ENCODE measurements around the gene OR6K6. TPM values are rescaled to one million over a fixed set of nuclear protein-coding genes. Genes with fewer than 3 reads are reported as not detected.

Gene OR6K6
- total RNA-seq, 4 donors from 2014 or later: not detected

GRCh38 chr1:158771950-158772866, 17.7 kb downstream of the OR6K6 start, which contains the start of gene OR6N1:
Gene OR6N1, minus strand, starts transcription at chr1:158772195. Its CDS starts 5,513 bp downstream, at chr1:158766682.
- H3K27ac ChIP-seq: no peak within 1 kb of the TSS
- 53 to 56% methylated on average over 6 of the region's 6 CpGs for WGBS, 2 donors
- no peaks in the 10 kb centered on the region for H3K36me3 ChIP-seq
- DNase-seq (ENCODE audit: low spot score in 2 of 2): no peak
- H3K9me3 ChIP-seq: no peaks in the 10 kb centered on the region
- H3K4me1 ChIP-seq: no peaks in the 10 kb centered on the region
- H3K27me3 ChIP-seq: no peaks in the 10 kb centered on the region
- H3K4me3 ChIP-seq: no peak within 1 kb of the TSS
- no peak for TF ChIP-seq EP300 (IDR thresholded peaks at IDR 0.05)
- no peak for TF ChIP-seq CTCF (IDR thresholded peaks at IDR 0.05)
- TF ChIP-seq POLR2A (IDR thresholded peaks at IDR 0.05): no peak

- DNase-seq (ENCODE audit: low spot score in 2 of 2): no peak
- H3K9me3 ChIP-seq: no peaks in the 10 kb centered on the region
- H3K4me3 ChIP-seq: no peak within 1 kb of the TSS
- H3K36me3 ChIP-seq: no peaks in the 10 kb centered on the region
- no peaks in the 10 kb centered on the region for H3K27me3 ChIP-seq
- H3K4me1 ChIP-seq: no peaks in the 10 kb centered on the region
- no peak for TF ChIP-seq CTCF (IDR thresholded peaks at IDR 0.05)
- TF ChIP-seq POLR2A (IDR thresholded peaks at IDR 0.05): no peak
- no peak for TF ChIP-seq EP300 (IDR thresholded peaks at IDR 0.05)
- H3K27ac ChIP-seq: no peak within 1 kb of the TSS
These were observed 26.6 kb downstream of the OR6K6 start, which contains the start of gene OR6N2 for GRCh38 chr1:158781104-158781503. Gene OR6N2, minus strand, starts transcription at chr1:158781204. Its CDS starts 3,569 bp downstream, at chr1:158777635.

- H3K27ac ChIP-seq: no peak overlapping the region
- WGBS, 2 donors: 80 to 87% methylated on average over 2 of the region's 2 CpGs
- H3K4me3 ChIP-seq: no peak overlapping the region
- no peaks in the 10 kb centered on the region for H3K4me1 ChIP-seq
- peaks cover 0 to 4% (median 0%) of the 10 kb centered on the region in 4 donors for H3K9me3 ChIP-seq
- DNase-seq (ENCODE audit: low spot score in 2 of 2): no peak
- TF ChIP-seq POLR2A (IDR thresholded peaks at IDR 0.05): no peak
- TF ChIP-seq EP300 (IDR thresholded peaks at IDR 0.05): no peak
- TF ChIP-seq CTCF (IDR thresholded peaks at IDR 0.05): no peak
- H3K36me3 ChIP-seq: no peaks in the 10 kb centered on the region
- H3K27me3 ChIP-seq: no peaks in the 10 kb centered on the region
These were observed 39.1 kb downstream of the OR6K6 start for GRCh38 chr1:158793604-158794003.

- Histone ChIP-seq H3K4me1 (no peaks in the 10 kb centered on the region), H3K9me3 (no peaks in the 10 kb centered on the region), H3K4me3 (no peak overlapping the region), H3K36me3 (no peaks in the 10 kb centered on the region), H3K27me3 (no peaks in the 10 kb centered on the region), H3K27ac (no peak overlapping the region)
- TF ChIP-seq POLR2A (IDR thresholded peaks at IDR 0.05): no peak
- no peak for TF ChIP-seq CTCF (IDR thresholded peaks at IDR 0.05)
- TF ChIP-seq EP300 (IDR thresholded peaks at IDR 0.05): no peak
- DNase-seq (ENCODE audit: low spot score in 2 of 2): no peak
- WGBS, 2 donors: 56 to 81% methylated on average over 6 of the region's 6 CpGs
These were observed 39.7 kb downstream of the OR6K6 start for GRCh38 chr1:158794247-158794646.

GRCh38 chr1:158798531-158798930, 44.0 kb downstream of the OR6K6 start:
- Histone ChIP-seq H3K27me3 (no peaks in the 10 kb centered on the region), H3K27ac (no peak overlapping the region), H3K36me3 (no peaks in the 10 kb centered on the region), H3K4me3 (no peak overlapping the region), H3K9me3 (no peaks in the 10 kb centered on the region), H3K4me1 (no peaks in the 10 kb centered on the region)
- no peak for DNase-seq (ENCODE audit: low spot score in 2 of 2)
- WGBS, 2 donors: 58 to 62% methylated on average over 3 of the region's 3 CpGs
- TF ChIP-seq CTCF (IDR thresholded peaks at IDR 0.05) (no peak), POLR2A (IDR thresholded peaks at IDR 0.05) (no peak), EP300 (IDR thresholded peaks at IDR 0.05) (no peak)
